Measurements from ENCODE around the gene KRTAP10-12.

The KRTAP10-12 gene

DNA sequence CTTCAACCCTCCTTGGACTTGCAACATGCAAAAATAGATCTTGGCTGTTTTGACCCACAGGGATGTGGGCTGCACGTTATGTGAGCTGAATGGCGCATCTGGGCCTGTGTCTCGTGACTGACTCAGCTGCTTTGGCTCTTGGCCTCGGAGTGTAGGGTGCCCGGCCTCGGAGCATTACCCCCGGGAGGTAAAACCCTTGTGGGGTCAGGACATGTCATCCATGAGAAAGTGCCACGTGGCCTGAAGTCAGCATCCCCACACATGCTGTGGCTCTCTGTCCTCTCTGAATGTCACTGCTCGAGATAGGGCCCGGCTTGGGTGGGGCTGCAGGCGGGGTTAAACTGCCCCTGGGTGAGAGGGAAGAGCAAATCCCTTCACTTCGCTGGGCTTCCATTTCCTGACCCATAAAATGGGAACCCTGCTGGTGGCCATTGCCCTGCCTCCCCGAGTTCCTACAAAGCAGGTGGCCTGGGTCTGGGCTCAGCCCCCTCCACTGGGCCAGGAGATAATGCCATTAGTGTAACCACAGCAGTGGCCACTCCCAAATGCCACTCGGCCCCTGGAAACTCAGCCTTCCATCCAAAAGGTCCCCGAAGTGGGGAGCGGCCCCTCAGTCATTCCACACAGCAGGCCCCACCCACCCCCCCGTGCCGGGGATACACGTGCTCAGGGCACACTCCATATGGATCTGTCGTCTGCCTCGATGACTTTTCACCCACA lies 37.2 kb downstream of the KRTAP10-12 start:
- DNase-seq (ENCODE audit: low read depth), result no peak

DNA sequence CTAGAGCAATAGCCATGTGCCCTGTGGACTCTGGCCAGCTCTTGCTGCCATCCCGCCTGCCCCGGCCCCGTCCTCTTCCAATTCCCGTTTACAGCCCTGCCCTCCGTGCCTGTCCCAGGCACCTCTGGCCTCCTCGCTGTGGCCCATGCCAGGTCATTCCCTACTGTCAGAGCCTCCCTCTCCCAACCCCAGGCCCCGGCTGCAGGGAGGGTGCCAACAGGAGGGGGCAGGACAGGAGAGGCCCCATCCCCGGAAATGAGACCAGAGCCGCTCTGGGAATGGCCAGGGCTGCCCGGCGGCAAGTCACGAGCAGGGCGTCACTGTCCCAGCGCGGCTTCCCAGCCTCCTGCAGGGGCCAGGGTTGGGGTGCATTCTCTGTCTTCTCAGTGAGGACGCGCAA lies 37.9 kb downstream of the KRTAP10-12 start:
- no peak for DNase-seq (ENCODE audit: low read depth)

- no peak for DNase-seq (ENCODE audit: low read depth)
Measured at GRCh38 chr21:44735821-44736220, 38.8 kb downstream of the KRTAP10-12 start.

- DNase-seq (ENCODE audit: low read depth), result no peak
Measured at GRCh38 chr21:44736291-44737004, 39.5 kb downstream of the KRTAP10-12 start.

DNA sequence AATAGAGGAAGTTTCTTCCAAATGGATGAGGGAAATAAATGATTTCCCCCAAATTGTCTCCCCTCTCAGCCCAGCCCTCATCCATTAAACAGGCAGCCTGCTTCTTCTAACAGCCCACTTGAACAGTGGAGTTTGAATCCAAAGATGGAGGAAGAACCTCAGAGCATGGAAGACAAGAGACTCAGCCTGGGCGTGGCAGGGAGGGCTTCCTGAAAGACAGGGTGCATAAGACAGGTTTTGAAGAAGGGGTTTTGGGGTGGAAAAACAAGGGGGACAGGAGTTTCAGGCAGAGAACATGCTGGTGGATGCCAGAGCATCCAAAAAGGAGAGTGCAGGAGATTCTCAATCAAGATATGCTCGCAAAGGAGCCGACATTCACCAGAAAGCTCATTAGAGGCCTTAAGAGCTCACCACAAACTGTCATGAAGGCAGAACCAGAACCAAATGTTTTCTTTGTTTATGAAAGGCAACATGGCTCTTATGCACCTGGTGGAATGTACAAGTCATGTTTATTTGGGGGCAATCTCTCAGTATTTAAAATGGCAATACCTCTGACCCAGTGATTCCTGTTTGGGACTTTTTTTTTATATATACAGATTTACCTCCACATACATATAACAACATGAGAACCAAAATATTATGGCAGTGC lies 40.9 kb downstream of the KRTAP10-12 start:
- DNase-seq (ENCODE audit: low read depth), result no peak

DNA sequence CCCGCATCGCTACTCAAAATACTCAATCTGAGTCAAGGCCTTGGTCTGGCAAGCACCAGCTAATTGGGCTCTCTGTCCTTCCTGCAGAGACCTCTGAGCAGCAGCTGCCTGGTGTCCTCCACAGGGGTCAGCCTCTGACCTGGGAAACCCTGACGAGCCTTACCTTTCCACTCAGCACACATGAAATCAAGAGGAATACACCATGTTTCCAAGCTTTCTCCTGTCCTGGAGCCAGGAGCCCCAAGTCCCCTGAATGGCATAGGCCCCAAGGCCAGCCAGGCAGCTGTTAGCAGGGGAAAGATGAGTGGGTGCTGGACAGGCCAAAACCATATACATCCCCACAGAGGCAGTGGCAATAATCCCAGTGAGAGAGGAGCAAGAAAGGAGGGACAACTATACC lies 41.6 kb downstream of the KRTAP10-12 start:
- no peak for DNase-seq (ENCODE audit: low read depth)

DNA sequence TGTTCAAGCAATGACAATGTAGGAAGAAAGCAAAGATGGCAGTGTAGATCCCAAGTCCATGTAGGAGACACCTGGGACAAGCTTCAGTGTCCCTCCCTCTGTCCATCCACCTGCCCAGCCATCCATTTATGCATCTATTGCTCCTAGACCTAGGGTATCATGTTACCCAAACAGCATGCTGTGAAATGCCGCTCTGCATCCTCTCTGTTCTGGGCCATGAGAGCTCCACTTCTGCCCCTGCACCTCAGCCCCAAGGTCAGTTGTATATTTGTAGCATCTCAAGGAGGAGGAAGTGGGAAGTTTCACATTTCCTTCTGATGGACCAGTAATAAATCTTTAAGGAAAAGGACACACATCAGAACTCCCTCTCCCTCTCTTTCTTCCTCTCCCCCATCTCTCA lies 42.3 kb downstream of the KRTAP10-12 start:
- DNase-seq (ENCODE audit: low read depth), result no peak

- no peak for DNase-seq (ENCODE audit: low read depth)
Measured at GRCh38 chr21:44740742-44741141, 43.8 kb downstream of the KRTAP10-12 start.

DNA sequence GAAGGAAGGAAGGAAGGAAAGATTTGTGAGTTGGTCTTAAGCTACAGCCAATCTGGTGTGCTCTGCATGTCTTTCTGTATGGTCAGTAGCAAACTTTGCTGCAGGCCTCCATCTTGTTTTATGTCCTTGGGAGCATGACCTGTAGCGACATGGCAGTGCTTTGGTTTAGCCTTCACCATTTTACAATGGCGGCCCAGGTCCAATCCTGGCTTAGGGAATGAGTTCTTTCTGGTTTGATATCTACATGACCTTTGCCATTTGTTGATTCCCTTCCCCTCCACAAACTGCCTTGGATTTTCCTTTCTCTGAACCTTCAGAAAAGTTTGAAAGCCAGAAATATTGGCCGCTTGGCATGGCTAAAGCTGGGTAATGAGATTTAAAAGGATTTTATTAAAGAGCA lies 44.9 kb downstream of the KRTAP10-12 start:
- no peak for DNase-seq (ENCODE audit: low read depth)

DNA sequence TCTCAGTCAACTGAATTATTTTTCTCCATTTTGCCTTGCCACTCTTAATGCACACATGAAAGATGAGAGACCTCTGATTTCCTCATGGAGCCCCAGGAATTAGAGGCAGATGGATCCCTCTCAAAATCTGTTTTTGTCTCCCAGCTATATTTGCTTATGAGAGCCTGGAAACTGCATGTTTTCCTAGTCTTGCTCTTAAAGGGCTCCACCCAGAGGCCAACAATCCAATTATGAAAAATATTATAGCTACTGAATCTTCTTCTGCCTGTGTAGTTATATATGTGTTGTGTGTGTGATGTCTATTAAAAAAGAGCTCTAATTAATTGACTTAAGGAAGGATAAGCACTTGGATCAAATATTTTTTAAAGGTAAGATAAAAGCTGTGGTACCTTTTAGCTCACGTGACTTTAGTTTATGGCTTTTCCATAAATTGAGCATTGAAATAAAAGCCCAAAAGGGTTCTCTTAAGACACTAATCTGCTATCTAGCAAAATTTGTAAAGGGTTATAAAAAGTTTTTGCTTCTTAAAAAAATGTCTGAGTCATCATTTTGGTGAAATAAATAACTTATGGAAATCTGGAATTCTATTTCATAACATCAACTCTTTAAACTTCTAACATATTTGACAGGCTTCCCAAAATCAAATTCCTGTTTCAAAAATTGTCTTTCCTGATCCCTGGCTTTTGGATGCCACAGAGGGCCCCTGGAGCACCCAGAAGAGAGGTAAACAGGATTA lies 45.6 kb downstream of the KRTAP10-12 start:
- DNase-seq (ENCODE audit: low read depth), result no peak

Data from fibroblast of the conjunctiva (primary cell).